LHCN-M2 (cell line): ENCODE data around the gene SLC23A3. TPM values are rescaled to one million over a fixed set of nuclear protein-coding genes. Genes with fewer than 3 reads are reported as not detected.
A peak's percentile ranks its signal among the peaks of the same experiment; 100 is the strongest.
"Not testable (repeated sequence)": the region's sequence is repeated elsewhere in the genome, so short reads cannot be mapped to it uniquely, and the experiment has no call there.

Experiments used
- DNase-seq: peaks from one replicate; pipeline ENCODE4 v3.0.0-alpha.2; 2012; ENCODE audit warnings: low read depth
- total RNA-seq: library from RNA; depleted of rRNA; stranded (reverse); fragments of >200 nt; gene quantifications from 2 replicates; pipeline ENCODE4 v1.2.3, GENCODE V29; 2014

The SLC23A3 gene
- total RNA-seq, 1 experiment from 2014 or later = 0.06 TPM

GRCh38 chr2:219205981-219206327, 36.1 kb upstream of the SLC23A3 start:
- no peak for DNase-seq

GRCh38 chr2:219205165-219205538, 35.3 kb upstream of the SLC23A3 start:
- no peak for DNase-seq

GRCh38 chr2:219204425-219205164, 34.8 kb upstream of the SLC23A3 start:
- no peak for DNase-seq

- DNase-seq = not testable (repeated sequence)
Measured at GRCh38 chr2:219201331-219201730, 31.5 kb upstream of the SLC23A3 start.

GRCh38 chr2:219200502-219201326, 30.9 kb upstream of the SLC23A3 start:
- DNase-seq = not testable (repeated sequence)

- no peak for DNase-seq
Measured at GRCh38 chr2:219199470-219200211, 29.8 kb upstream of the SLC23A3 start.

- no peak for DNase-seq
Measured at GRCh38 chr2:219198974-219199373, 29.1 kb upstream of the SLC23A3 start.

- no peak for DNase-seq
Measured at GRCh38 chr2:219197388-219197787, 27.6 kb upstream of the SLC23A3 start.

GRCh38 chr2:219186754-219187456, 17.1 kb upstream of the SLC23A3 start:
- DNase-seq = no peak

- no peak for DNase-seq
Measured at GRCh38 chr2:219184121-219184520, 14.3 kb upstream of the SLC23A3 start.

- no peak for DNase-seq
Measured at GRCh38 chr2:219183151-219183772, 13.4 kb upstream of the SLC23A3 start.

GRCh38 chr2:219182331-219183150, 12.7 kb upstream of the SLC23A3 start:
- DNase-seq = no peak

GRCh38 chr2:219181531-219181930, 11.7 kb upstream of the SLC23A3 start:
- DNase-seq = no peak

- DNase-seq = no peak
Measured at GRCh38 chr2:219180961-219181360, 11.1 kb upstream of the SLC23A3 start.

- no peak for DNase-seq
Measured at GRCh38 chr2:219179601-219180465, 10.0 kb upstream of the SLC23A3 start.

GRCh38 chr2:219178377-219179175, 8.7 kb upstream of the SLC23A3 start:
- peak; percentile 24 for DNase-seq

- peak; percentile 85 for DNase-seq
Measured at GRCh38 chr2:219177552-219178376, 7.9 kb upstream of the SLC23A3 start, which contains the start of gene RETREG2. Gene RETREG2, plus strand, starts transcription at chr2:219178275. Its CDS starts 78 bp downstream, at chr2:219178353.
